NAMALWA (cell line): Measurements from ENCODE around the gene TMPRSS12.
A peak's percentile ranks its signal among the peaks of the same experiment; 100 is the strongest.
"Not testable (repeated sequence)": the region's sequence is repeated elsewhere in the genome, so short reads cannot be mapped to it uniquely, and the experiment has no call there.

Experiments
- DNase-seq: peaks from one replicate; pipeline ENCODE4 v3.0.0-alpha.2; 2015; ENCODE audit warnings: low spot score

Gene TMPRSS12

GRCh38 chr12:50842637-50843493, at the start of gene TMPRSS12:
TSS of gene TMPRSS12 (plus strand) at chr12:50842926. CDS start at chr12:50842965, 39 bp downstream.
- no peak for DNase-seq

DNA sequence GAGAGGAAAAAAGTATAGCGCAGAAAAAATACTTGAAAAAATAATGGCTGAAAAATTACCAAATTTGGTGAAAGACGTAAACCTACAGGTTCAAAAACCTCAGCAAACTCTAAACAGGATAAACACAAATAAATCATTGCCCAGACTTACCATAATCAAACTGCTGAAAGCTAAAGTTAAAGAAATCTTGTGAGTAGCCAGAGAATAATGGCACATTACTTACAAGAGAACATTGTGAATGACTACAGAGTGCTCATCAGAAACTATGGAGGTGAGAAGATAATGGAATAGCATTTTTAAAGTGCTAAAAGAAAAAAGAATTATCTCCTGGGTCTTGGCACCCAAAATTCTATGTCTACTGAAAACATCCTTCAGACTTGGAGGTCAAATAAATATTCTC, 42.8 kb upstream of the TMPRSS12 start:
- DNase-seq = no peak

DNA sequence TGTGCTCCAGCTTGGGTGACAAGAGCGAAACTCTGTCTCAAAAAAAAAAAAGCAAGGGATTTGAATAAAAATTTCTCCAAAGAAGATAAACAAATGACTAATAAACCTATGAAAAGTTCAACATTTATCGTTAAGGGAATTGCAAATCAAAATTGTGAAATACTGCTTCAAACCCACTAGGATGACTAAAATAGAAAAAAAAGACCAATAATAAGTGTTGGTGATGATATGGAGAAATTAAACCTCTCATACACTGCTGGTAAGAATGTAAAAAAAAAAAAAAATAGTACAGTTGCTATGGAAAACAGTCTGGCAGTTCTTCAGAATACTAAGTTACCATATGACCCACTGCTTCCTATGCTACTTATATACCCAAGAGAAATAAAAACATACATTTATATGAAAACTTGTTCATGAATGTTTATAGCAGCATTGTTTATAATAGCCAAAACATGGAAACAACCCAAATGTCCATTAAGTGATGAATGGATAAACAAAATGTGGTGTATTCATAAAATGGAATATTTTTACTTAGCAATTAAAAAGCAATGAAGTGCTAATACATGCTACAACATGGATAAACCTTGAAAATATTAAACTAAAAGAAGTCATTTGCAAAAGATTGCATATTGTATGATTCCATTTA, 39.4 kb upstream of the TMPRSS12 start:
- no peak for DNase-seq

GRCh38 chr12:50806176-50806575, 36.5 kb upstream of the TMPRSS12 start:
- no peak for DNase-seq

GRCh38 chr12:50809131-50809530, 33.6 kb upstream of the TMPRSS12 start:
- DNase-seq = not testable (repeated sequence)

DNA sequence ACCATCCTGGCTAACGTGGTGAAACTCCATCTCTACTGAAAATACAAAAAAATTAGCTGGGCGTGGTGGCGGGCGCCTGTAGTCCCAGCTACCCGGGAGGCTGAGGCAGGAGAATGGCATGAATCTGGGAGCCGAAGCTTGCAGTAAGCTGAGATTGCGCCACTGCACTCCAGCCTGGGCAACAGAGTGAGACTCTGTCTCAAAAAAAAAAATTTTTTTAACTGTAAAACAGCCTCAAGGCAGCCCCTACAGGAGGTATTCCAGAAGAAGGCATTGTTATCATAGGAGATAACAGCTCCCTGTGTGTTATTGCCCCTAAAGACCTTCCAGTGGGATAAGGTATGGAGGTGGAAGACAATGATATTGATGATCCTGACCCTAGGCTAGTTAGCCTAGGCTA, 27.8 kb upstream of the TMPRSS12 start:
- not testable (repeated sequence) for DNase-seq

GRCh38 chr12:50820177-50820576, 22.5 kb upstream of the TMPRSS12 start:
- no peak for DNase-seq

DNA sequence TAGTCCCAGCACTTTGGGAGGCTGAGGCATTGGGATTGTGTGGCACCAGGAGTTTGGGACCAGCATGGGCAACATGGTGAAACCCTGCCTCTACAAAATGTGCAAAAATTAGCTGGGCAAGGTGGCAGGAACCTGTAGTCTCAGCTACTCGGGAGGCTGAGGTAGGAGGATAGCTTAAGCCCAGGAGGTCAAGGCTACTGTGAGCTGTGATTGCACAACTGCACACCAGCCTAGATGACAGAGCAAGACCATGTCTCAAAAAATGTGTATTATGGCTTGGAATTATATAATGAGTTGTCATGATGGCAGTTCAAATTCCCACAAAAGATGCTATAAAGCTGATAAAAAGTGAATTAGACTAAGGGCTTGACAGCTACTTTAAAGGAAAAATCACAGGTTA, 20.6 kb upstream of the TMPRSS12 start:
- DNase-seq = no peak

DNA sequence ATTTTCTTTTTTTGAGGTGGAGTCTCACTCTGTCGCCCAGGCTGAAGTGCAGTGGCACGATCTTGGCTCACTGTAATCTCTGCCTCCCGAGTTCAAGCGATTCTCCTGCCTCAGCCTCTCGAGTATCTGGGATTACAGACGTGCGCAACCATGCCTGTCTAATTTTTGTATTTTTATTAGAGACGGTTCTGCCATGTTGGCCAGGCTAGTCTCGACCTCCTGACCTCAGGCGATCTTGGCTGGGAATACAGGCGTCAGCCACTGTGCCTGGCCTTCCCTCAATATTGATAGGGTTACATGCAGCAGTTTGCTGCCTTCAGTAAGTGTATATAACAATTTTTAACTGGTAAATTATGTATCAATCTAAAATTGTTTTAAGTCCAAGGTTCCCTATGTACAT, 19.0 kb upstream of the TMPRSS12 start:
- not testable (repeated sequence) for DNase-seq

DNA sequence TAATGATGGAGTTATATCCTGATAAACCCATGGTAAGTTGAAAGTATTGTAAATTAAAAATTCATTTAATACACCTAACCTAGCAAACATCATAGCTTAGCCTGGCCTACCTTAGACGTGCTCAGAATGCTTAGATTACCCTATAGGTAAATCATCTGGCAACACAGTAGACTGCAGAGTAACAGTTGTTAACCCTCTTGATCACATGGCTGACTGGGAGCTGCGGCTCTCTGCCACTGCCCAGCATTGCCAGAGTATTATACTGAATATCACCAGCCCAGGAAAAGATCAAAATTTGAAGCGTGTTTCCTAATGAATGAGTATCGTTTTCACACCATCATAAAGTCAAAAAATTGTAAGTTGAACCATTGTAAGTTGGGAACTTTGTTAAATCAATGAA, 17.8 kb upstream of the TMPRSS12 start:
- no peak for DNase-seq

- peak; percentile 80 for DNase-seq
Measured at GRCh38 chr12:50825372-50825838, 17.3 kb upstream of the TMPRSS12 start.

- DNase-seq = no peak
Measured at GRCh38 chr12:50828121-50828520, 14.6 kb upstream of the TMPRSS12 start.

DNA sequence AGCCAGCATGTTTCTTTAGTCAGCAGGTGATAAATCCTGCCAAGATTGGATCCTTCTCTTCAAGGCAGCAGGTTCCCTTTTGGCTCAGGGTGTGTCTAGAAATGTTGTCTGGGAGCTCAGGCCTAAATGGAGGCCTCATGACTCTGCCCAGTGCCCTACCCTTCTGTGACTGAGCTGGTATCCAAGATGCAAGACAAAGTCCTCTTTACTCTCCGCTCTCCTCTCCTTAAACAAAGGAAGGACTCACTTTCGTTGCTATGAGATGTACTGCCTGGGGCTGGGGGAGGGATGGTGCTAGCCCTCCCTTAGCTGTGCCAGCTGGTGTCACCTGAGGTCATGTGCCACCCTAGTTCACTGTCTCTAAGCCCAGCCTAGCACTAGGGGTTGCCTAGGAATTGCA, 13.8 kb upstream of the TMPRSS12 start:
- no peak for DNase-seq

GRCh38 chr12:50833801-50834200, 8.9 kb upstream of the TMPRSS12 start:
- not testable (repeated sequence) for DNase-seq

DNA sequence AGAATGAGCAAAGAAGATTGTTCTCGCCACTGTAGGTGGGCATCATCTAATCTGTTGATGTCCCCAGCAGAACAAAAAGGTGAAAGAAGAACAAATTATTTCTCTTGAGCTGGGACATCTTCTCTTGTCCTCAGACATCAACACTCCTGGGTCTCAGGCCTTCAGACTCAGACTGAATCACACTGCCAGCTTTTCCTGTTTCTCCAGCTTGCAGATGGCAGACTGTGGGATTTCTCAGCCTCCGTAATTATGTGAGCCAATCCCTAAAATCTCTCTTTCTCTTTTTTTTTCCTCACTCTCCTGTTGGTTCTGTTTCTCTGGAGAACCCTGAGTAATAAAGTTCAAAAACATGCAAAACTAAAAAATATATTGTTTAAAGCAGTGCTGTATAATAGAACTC, 3.7 kb upstream of the TMPRSS12 start:
- no peak for DNase-seq

- DNase-seq = no peak
Measured at GRCh38 chr12:50840809-50841487, 1.8 kb upstream of the TMPRSS12 start.

- DNase-seq = no peak
Measured at GRCh38 chr12:50841716-50842531, 802 bp upstream of the TMPRSS12 start.

DNA sequence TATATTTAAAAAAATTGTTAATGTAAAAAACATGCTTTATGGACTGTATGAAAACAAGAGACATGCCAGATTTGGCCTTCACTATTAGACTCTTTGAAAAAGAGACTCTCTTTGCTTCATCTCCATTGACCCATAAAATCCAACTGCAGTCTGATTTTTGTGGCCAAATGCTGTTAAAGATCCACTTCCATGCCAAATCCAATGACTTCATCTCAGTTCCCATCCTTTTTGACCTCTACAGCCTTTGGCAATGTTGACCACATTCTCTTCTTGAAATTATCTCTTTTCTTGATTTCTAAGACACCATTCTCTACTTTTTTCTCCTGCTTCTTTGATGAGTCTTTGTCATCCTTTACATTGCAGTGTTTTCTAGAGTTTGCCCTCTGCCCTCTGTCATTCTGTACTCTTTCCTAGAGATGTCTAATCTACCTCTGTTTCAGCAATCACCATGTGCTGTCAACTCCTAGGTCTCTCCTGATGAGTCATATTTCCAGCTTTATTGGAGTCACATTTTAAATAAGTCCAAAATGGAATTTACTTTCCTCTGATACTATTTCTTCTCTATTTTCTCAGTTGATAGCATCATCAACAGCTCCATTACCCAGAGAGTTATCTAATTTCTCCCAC, 2.4 kb downstream of the TMPRSS12 start:
- no peak for DNase-seq

GRCh38 chr12:50848963-50849362, 6.2 kb downstream of the TMPRSS12 start:
- no peak for DNase-seq

GRCh38 chr12:50855218-50855617, 12.5 kb downstream of the TMPRSS12 start:
- DNase-seq = not testable (repeated sequence)

DNA sequence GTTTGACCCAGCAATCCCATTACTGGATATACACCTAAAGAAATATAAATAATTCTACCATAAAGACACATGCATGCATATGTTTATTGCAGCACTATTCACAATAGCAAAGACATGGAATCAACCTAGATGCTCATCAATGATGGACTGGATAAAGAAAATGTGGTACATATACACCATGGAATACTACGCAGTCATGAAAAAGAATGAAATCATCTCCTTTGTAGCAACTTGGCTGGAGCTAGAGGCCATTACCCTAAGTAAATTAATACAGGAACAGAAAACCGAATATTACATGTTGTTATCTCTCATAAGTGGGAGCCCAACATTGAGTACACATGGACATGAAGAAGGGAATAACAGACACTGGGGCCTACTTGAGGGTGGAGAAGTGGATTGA, 13.0 kb downstream of the TMPRSS12 start:
- DNase-seq = not testable (repeated sequence)
